ENCODE results near the gene CKM.

DNA sequence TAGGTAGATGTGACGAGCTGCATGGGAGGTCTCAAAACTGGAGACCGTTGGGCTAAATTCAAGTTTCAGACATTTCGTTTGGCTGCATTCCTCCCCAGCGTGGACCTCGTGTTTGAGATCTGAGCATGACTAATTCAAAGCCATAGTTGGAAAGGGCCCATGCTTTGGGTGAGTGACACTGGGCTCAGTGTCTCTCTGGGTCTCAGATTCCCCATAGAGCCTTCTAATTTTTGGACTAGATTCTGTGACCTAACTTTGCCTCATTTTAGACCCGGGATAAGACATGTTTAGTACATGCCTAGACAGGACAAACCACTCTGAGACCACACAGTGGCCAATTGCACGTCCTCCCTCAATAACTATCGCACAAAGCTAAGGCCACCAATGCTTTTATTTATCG is 16.6 kb downstream of the CKM start:
- TF ChIP-seq CTCF (IDR thresholded peaks at IDR 0.05; ENCODE audit: extremely low read depth in 1 of 2, insufficient read depth in 1 of 2, low read depth in 1 of 2, low read length in 2 of 2) (no peak), POLR2AphosphoS5 (IDR thresholded peaks at IDR 0.05; ENCODE audit: insufficient read depth, low read depth, low read length) (no peak), MYC (IDR thresholded peaks at IDR 0.05; ENCODE audit: low read depth, low read length) (no peak)
